ENCODE data around the gene L3MBTL4. TPM values are rescaled to one million over a fixed set of nuclear protein-coding genes. Genes with fewer than 3 reads are reported as not detected.

L3MBTL4 gene
- total RNA-seq, 1 donor = 0.36 TPM

DNA sequence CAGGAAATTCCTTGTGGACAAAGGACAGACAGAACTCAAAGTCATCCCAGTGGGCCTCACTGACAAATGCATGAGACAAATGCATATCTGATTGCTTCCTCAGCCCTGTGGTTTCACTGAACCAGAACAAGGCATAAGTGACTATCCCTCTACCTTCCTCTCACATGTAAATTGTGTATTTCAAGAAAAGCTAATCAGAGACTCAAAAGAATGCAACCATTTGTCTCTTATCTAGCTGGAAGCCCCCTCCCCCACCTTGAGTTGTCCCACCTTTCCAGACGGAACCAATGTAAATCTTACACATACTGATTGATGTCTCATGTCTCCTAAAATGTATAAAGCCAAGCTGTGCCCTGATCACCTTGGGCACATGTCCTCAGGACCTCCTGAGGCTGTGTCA lies 417.4 kb downstream of the L3MBTL4 start:
- Histone ChIP-seq H2AFZ (ENCODE audit: low read length) (no peak overlapping the region), H3K27ac (ENCODE audit: low read depth, low read length) (no peak overlapping the region), H3K79me2 (ENCODE audit: insufficient read depth, low read length) (no peaks in the 10 kb centered on the region), H3K4me1 (ENCODE audit: insufficient read depth, low read length) (no peaks in the 10 kb centered on the region), H3K4me2 (ENCODE audit: insufficient read depth, low read length) (no peak overlapping the region), H3K9me3 (ENCODE audit: low read depth, low read length) (no peaks in the 10 kb centered on the region), H3K27me3 (ENCODE audit: insufficient read depth, low read length) (no peaks in the 10 kb centered on the region), H3K36me3 (ENCODE audit: insufficient read depth, low read length) (no peaks in the 10 kb centered on the region), H3K4me3 (ENCODE audit: insufficient read depth, low read length) (no peak overlapping the region), H4K20me1 (ENCODE audit: insufficient read depth, low read length) (no peaks in the 10 kb centered on the region)
- no peak for TF ChIP-seq CTCF (IDR thresholded peaks at IDR 0.05; ENCODE audit: extremely low read depth, low read depth, low read length)
- no peak for DNase-seq (ENCODE audit: insufficient read length, low spot score, missing footprints)

DNA sequence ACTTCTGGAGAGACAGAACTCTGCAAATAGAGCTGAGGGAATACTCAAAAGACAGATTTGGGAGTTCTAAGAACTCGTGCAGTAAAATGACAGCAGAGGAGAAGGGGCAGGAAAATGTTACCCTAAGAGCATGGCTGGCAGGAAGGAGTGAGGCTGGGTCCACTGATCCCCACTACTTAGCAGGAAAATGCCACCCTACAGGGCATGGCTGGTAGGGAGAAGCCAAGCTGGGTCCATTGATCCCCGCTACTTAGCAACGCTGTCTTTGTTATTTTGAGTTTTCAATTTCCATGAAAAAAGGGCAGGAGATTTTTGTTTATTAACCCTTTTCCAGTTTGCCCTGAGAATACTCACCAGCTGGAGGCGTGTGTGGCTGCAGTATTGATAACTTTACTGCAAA lies 419.1 kb downstream of the L3MBTL4 start:
- Histone ChIP-seq H3K27ac (ENCODE audit: low read depth, low read length) (no peak overlapping the region), H3K4me3 (ENCODE audit: insufficient read depth, low read length) (no peak overlapping the region), H3K36me3 (ENCODE audit: insufficient read depth, low read length) (no peaks in the 10 kb centered on the region), H3K79me2 (ENCODE audit: insufficient read depth, low read length) (no peaks in the 10 kb centered on the region), H4K20me1 (ENCODE audit: insufficient read depth, low read length) (no peaks in the 10 kb centered on the region), H3K4me1 (ENCODE audit: insufficient read depth, low read length) (no peaks in the 10 kb centered on the region), H3K27me3 (ENCODE audit: insufficient read depth, low read length) (no peaks in the 10 kb centered on the region), H3K4me2 (ENCODE audit: insufficient read depth, low read length) (no peak overlapping the region), H2AFZ (ENCODE audit: low read length) (no peak overlapping the region), H3K9me3 (ENCODE audit: low read depth, low read length) (no peaks in the 10 kb centered on the region)
- no peak for DNase-seq (ENCODE audit: insufficient read length, low spot score, missing footprints)
- no peak for TF ChIP-seq CTCF (IDR thresholded peaks at IDR 0.05; ENCODE audit: extremely low read depth, low read depth, low read length)

DNA sequence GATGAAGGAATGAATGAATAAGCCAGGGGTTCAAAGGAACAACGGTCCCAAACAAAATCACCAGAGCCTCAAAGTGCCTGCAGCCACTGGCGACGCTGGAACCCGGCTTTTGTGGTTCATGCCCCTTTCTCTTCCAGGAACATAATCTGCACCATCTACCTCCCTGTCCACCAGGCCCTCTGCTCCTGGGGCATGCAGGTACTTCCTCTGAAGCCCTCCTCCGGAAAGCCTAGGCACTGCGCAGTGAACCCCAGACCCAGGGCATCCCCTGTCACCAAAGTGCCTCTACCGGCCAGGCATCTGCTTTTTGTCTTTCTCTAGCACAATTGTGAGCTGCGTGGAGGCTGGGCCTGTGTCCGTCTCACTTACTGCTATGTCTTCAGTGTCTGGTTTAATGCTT lies 420.8 kb downstream of the L3MBTL4 start:
- Histone ChIP-seq H3K4me1 (ENCODE audit: insufficient read depth, low read length) (no peaks in the 10 kb centered on the region), H4K20me1 (ENCODE audit: insufficient read depth, low read length) (no peaks in the 10 kb centered on the region), H3K79me2 (ENCODE audit: insufficient read depth, low read length) (no peaks in the 10 kb centered on the region), H2AFZ (ENCODE audit: low read length) (no peak overlapping the region), H3K9me3 (ENCODE audit: low read depth, low read length) (no peaks in the 10 kb centered on the region), H3K4me3 (ENCODE audit: insufficient read depth, low read length) (no peak overlapping the region), H3K36me3 (ENCODE audit: insufficient read depth, low read length) (no peaks in the 10 kb centered on the region), H3K27me3 (ENCODE audit: insufficient read depth, low read length) (no peaks in the 10 kb centered on the region), H3K27ac (ENCODE audit: low read depth, low read length) (no peak overlapping the region), H3K4me2 (ENCODE audit: insufficient read depth, low read length) (no peak overlapping the region)
- no peak for DNase-seq (ENCODE audit: insufficient read length, low spot score, missing footprints)
- TF ChIP-seq CTCF (IDR thresholded peaks at IDR 0.05; ENCODE audit: extremely low read depth, low read depth, low read length) = no peak

GRCh38 chr18:5992381-5992780 lies 422.3 kb downstream of the L3MBTL4 start:
- Histone ChIP-seq H3K27ac (ENCODE audit: low read depth, low read length) (no peak overlapping the region), H3K27me3 (ENCODE audit: insufficient read depth, low read length) (no peaks in the 10 kb centered on the region), H3K9me3 (ENCODE audit: low read depth, low read length) (no peaks in the 10 kb centered on the region), H3K4me1 (ENCODE audit: insufficient read depth, low read length) (no peaks in the 10 kb centered on the region), H3K4me2 (ENCODE audit: insufficient read depth, low read length) (no peak overlapping the region), H3K4me3 (ENCODE audit: insufficient read depth, low read length) (no peak overlapping the region), H4K20me1 (ENCODE audit: insufficient read depth, low read length) (no peaks in the 10 kb centered on the region), H3K79me2 (ENCODE audit: insufficient read depth, low read length) (no peaks in the 10 kb centered on the region), H2AFZ (ENCODE audit: low read length) (no peak overlapping the region), H3K36me3 (ENCODE audit: insufficient read depth, low read length) (no peaks in the 10 kb centered on the region)
- TF ChIP-seq CTCF (IDR thresholded peaks at IDR 0.05; ENCODE audit: extremely low read depth, low read depth, low read length) = no peak
- no peak for DNase-seq (ENCODE audit: insufficient read length, low spot score, missing footprints)

Measured in osteoblast (primary cell).